ENCODE data around the gene SASH1.

The SASH1 gene

GRCh38 chr6:148524976-148525375 is 182.3 kb downstream of the SASH1 start:
- intact Hi-C loops (cut with micrococcal nuclease), result no loop called here
- Mint-ChIP-seq H3K9me3 (no peaks in the 10 kb centered on the region), H3K27me3 (no peaks in the 10 kb centered on the region), H3K27ac (no peak overlapping the region), H3K36me3 (ENCODE audit: low read depth) (peaks cover 56% of the 10 kb centered on the region), H3K4me3 (no peak overlapping the region), H3K4me1 (ENCODE audit: low read depth) (no peaks in the 10 kb centered on the region)

GRCh38 chr6:148525453-148525852 is 182.8 kb downstream of the SASH1 start:
- Mint-ChIP-seq H3K36me3 (ENCODE audit: low read depth) (peaks cover 51% of the 10 kb centered on the region), H3K9me3 (no peaks in the 10 kb centered on the region), H3K27ac (no peak overlapping the region), H3K27me3 (no peaks in the 10 kb centered on the region), H3K4me3 (no peak overlapping the region), H3K4me1 (ENCODE audit: low read depth) (no peaks in the 10 kb centered on the region)
- intact Hi-C loops (cut with micrococcal nuclease), result no loop called here

GRCh38 chr6:148526145-148526544 is 183.5 kb downstream of the SASH1 start:
- peaks cover 47% of the 10 kb centered on the region for H3K36me3 Mint-ChIP-seq (ENCODE audit: low read depth)
- intact Hi-C loops (cut with micrococcal nuclease), result no loop called here
- no peak overlapping the region for H3K4me3 Mint-ChIP-seq

GRCh38 chr6:148528292-148528691 is 185.7 kb downstream of the SASH1 start:
- intact Hi-C loops (cut with micrococcal nuclease), result no loop called here
- Mint-ChIP-seq H3K9me3 (no peaks in the 10 kb centered on the region), H3K4me3 (no peak overlapping the region), H3K27me3 (no peaks in the 10 kb centered on the region), H3K27ac (no peak overlapping the region), H3K4me1 (ENCODE audit: low read depth) (no peaks in the 10 kb centered on the region), H3K36me3 (ENCODE audit: low read depth) (peaks cover 58% of the 10 kb centered on the region)

More at GRCh38 chr6:148526145-148526544, 183.5 kb downstream of the SASH1 start:
- no peak overlapping the region for H3K27ac Mint-ChIP-seq
- no peaks in the 10 kb centered on the region for H3K4me1 Mint-ChIP-seq (ENCODE audit: low read depth)
- no peaks in the 10 kb centered on the region for H3K9me3 Mint-ChIP-seq
- no peaks in the 10 kb centered on the region for H3K27me3 Mint-ChIP-seq

GRCh38 chr6:148529010-148529409 is 186.4 kb downstream of the SASH1 start:
- no peaks in the 10 kb centered on the region for H3K9me3 Mint-ChIP-seq
- no peaks in the 10 kb centered on the region for H3K27me3 Mint-ChIP-seq
- peaks cover 65% of the 10 kb centered on the region for H3K36me3 Mint-ChIP-seq (ENCODE audit: low read depth)
- H3K27ac Mint-ChIP-seq, result no peak overlapping the region
- no peaks in the 10 kb centered on the region for H3K4me1 Mint-ChIP-seq (ENCODE audit: low read depth)
- intact Hi-C loops (cut with micrococcal nuclease), result no loop called here
- H3K4me3 Mint-ChIP-seq, result no peak overlapping the region

GRCh38 chr6:148530394-148530953 is 187.8 kb downstream of the SASH1 start:
- no peaks in the 10 kb centered on the region for H3K9me3 Mint-ChIP-seq
- no peak overlapping the region for H3K27ac Mint-ChIP-seq
- peaks cover 73% of the 10 kb centered on the region for H3K36me3 Mint-ChIP-seq (ENCODE audit: low read depth)
- H3K4me1 Mint-ChIP-seq (ENCODE audit: low read depth), result no peaks in the 10 kb centered on the region
- H3K27me3 Mint-ChIP-seq, result no peaks in the 10 kb centered on the region
- H3K4me3 Mint-ChIP-seq, result peak overlapping the region; percentile 17
- intact Hi-C loops (cut with micrococcal nuclease), result no loop called here

- Mint-ChIP-seq H3K36me3 (ENCODE audit: low read depth) (peaks cover 73% of the 10 kb centered on the region), H3K27ac (no peak overlapping the region), H3K4me1 (ENCODE audit: low read depth) (no peaks in the 10 kb centered on the region), H3K4me3 (no peak overlapping the region), H3K9me3 (no peaks in the 10 kb centered on the region), H3K27me3 (no peaks in the 10 kb centered on the region)
- intact Hi-C loops (cut with micrococcal nuclease), result no loop called here
Measured at GRCh38 chr6:148530976-148531375, 188.3 kb downstream of the SASH1 start.

GRCh38 chr6:148532698-148533097 is 190.1 kb downstream of the SASH1 start:
- intact Hi-C loops (cut with micrococcal nuclease), result no loop called here
- H3K9me3 Mint-ChIP-seq, result no peaks in the 10 kb centered on the region
- H3K27me3 Mint-ChIP-seq, result no peaks in the 10 kb centered on the region
- H3K4me3 Mint-ChIP-seq, result no peak overlapping the region
- H3K4me1 Mint-ChIP-seq (ENCODE audit: low read depth), result no peaks in the 10 kb centered on the region
- H3K27ac Mint-ChIP-seq, result no peak overlapping the region
- peaks cover 70% of the 10 kb centered on the region for H3K36me3 Mint-ChIP-seq (ENCODE audit: low read depth)

- Mint-ChIP-seq H3K9me3 (no peaks in the 10 kb centered on the region), H3K27ac (no peak overlapping the region), H3K4me3 (no peak overlapping the region), H3K4me1 (ENCODE audit: low read depth) (peaks cover 3% of the 10 kb centered on the region), H3K36me3 (ENCODE audit: low read depth) (peaks cover 72% of the 10 kb centered on the region), H3K27me3 (peaks cover 3% of the 10 kb centered on the region)
- intact Hi-C loops (cut with micrococcal nuclease), result no loop called here
Measured at GRCh38 chr6:148533309-148534107, 190.9 kb downstream of the SASH1 start.

- peaks cover 75% of the 10 kb centered on the region for H3K36me3 Mint-ChIP-seq (ENCODE audit: low read depth)
- intact Hi-C loops (cut with micrococcal nuclease), result no loop called here
- peaks cover 3% of the 10 kb centered on the region for H3K27me3 Mint-ChIP-seq
- H3K27ac Mint-ChIP-seq, result no peak overlapping the region
- no peak overlapping the region for H3K4me3 Mint-ChIP-seq
- H3K4me1 Mint-ChIP-seq (ENCODE audit: low read depth), result peaks cover 6% of the 10 kb centered on the region
- H3K9me3 Mint-ChIP-seq, result no peaks in the 10 kb centered on the region
Measured at GRCh38 chr6:148534871-148535270, 192.2 kb downstream of the SASH1 start.

- peaks cover 80% of the 10 kb centered on the region for H3K36me3 Mint-ChIP-seq (ENCODE audit: low read depth)
- no peaks in the 10 kb centered on the region for H3K9me3 Mint-ChIP-seq
- H3K27ac Mint-ChIP-seq, result no peak overlapping the region
- H3K27me3 Mint-ChIP-seq, result peaks cover 3% of the 10 kb centered on the region
- no peak overlapping the region for H3K4me3 Mint-ChIP-seq
- intact Hi-C loops (cut with micrococcal nuclease), result no loop called here
- peaks cover 6% of the 10 kb centered on the region for H3K4me1 Mint-ChIP-seq (ENCODE audit: low read depth)
Measured at GRCh38 chr6:148535381-148535780, 192.7 kb downstream of the SASH1 start.

GRCh38 chr6:148535976-148536375 is 193.3 kb downstream of the SASH1 start:
- H3K27me3 Mint-ChIP-seq, result peaks cover 7% of the 10 kb centered on the region
- no peak overlapping the region for H3K27ac Mint-ChIP-seq
- no peaks in the 10 kb centered on the region for H3K9me3 Mint-ChIP-seq
- H3K4me3 Mint-ChIP-seq, result no peak overlapping the region
- intact Hi-C loops (cut with micrococcal nuclease), result no loop called here
- peaks cover 86% of the 10 kb centered on the region for H3K36me3 Mint-ChIP-seq (ENCODE audit: low read depth)
- H3K4me1 Mint-ChIP-seq (ENCODE audit: low read depth), result peaks cover 6% of the 10 kb centered on the region

GRCh38 chr6:148538261-148539190 is 195.9 kb downstream of the SASH1 start:
- intact Hi-C loops (cut with micrococcal nuclease), result no loop called here
- Mint-ChIP-seq H3K4me1 (ENCODE audit: low read depth) (peaks cover 6% of the 10 kb centered on the region), H3K27me3 (peaks cover 9% of the 10 kb centered on the region), H3K36me3 (ENCODE audit: low read depth) (peaks cover 78% of the 10 kb centered on the region), H3K4me3 (peak overlapping the region; percentile 13), H3K27ac (no peak overlapping the region), H3K9me3 (no peaks in the 10 kb centered on the region)

- peaks cover 64% of the 10 kb centered on the region for H3K36me3 Mint-ChIP-seq (ENCODE audit: low read depth)
- intact Hi-C loops (cut with micrococcal nuclease), result no loop called here
- H3K27me3 Mint-ChIP-seq, result peaks cover 6% of the 10 kb centered on the region
- no peak overlapping the region for H3K27ac Mint-ChIP-seq
- no peaks in the 10 kb centered on the region for H3K9me3 Mint-ChIP-seq
- no peak overlapping the region for H3K4me3 Mint-ChIP-seq
- peaks cover 2% of the 10 kb centered on the region for H3K4me1 Mint-ChIP-seq (ENCODE audit: low read depth)
Measured at GRCh38 chr6:148543540-148543939, 200.9 kb downstream of the SASH1 start.

Measured in dendritic cell treated with granulocyte-macrophage colony-stimulating factor and Interleukin-4, amounts not matched to agents 40 ng/mL and 50 ng/mL, for 4 days (primary cell).